ENCODE measurements around the gene ADCY2.

Gene ADCY2

GRCh38 chr5:7754490-7754889 lies 358.6 kb downstream of the ADCY2 start:
- DNase-seq: no peak

GRCh38 chr5:7754997-7755596 lies 359.2 kb downstream of the ADCY2 start:
- no peak for DNase-seq

GRCh38 chr5:7755958-7756357 lies 360.0 kb downstream of the ADCY2 start:
- DNase-seq: no peak

GRCh38 chr5:7756453-7756852 lies 360.5 kb downstream of the ADCY2 start:
- DNase-seq: no peak

DNA sequence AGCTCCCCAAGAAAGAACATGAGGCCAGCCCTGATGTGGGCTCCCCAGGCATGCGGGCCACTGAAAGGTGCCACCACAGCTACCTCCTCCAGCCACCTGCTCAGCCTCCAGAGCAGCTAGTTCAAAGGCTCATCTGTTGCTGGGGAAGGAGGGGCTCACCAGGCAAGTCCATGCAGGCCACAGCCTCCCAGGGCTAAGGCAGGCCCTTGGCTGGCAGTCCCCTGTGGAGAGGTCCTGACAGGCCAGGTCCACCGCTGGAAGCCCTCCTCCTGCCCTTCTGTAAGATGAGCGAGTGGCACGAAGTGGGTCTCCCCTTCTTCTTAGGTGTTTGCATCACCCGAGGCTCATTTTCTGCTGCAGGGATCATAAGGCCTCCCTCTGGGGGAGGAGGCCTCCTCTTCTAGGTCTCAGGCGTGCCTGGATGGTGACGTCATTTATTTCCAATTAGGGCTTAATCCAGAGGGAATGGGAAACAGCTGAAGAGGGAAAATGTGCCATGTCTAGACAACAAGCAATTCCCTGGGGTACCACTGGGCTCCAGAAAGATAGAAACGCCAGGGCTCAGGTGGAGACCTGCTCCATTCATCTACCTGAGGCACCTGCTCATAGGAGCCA lies 363.4 kb downstream of the ADCY2 start:
- no peak for DNase-seq

GRCh38 chr5:7759951-7760580 lies 364.1 kb downstream of the ADCY2 start:
- no peak for DNase-seq

- no peak for DNase-seq
Observed at GRCh38 chr5:7762267-7762666, 366.3 kb downstream of the ADCY2 start.

DNA sequence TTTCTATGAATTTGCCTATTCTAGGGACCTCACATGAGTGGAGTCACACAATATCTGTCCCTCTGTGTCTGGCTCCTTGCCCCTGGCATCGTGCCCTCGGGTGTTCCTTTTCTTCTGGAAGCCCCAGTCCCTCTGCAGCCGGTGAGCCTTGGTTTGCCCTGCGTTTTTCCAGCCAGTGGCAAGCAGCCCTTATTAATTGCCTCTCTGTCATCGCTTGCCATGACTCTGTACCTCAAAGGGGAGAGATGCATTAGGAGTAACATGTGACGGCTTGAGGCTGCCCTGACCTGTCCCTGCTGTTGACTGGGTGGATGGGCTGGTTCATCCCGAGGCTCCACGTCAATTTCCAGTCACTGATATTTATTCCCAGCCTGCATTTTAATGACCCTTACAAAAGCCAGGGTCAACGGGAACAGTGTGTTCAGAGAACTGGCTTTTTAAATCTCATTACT lies 367.7 kb downstream of the ADCY2 start:
- DNase-seq: no peak

- no peak for DNase-seq
Observed at GRCh38 chr5:7764452-7764851, 368.5 kb downstream of the ADCY2 start.

DNA sequence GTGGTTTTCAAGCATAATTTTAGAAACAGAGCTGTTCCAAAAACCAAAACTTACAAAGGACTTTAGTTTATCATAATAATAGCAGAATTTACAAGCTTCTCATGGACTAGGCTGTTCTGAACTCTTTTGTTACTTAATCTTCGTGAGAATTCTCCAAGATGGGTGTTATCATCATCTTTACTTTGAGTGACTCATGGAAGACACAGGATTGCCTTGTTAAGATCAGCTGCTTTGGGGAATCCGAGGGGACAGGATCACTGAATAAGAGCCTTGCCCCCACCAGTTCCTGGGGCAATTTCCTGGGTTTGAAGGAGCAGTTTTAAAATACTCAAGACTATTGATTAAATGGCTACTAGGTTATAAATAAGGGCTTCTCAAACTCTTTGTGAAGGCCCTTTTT lies 374.5 kb downstream of the ADCY2 start:
- no peak for DNase-seq

- no peak for DNase-seq
Observed at GRCh38 chr5:7772141-7772540, 376.2 kb downstream of the ADCY2 start.

DNA sequence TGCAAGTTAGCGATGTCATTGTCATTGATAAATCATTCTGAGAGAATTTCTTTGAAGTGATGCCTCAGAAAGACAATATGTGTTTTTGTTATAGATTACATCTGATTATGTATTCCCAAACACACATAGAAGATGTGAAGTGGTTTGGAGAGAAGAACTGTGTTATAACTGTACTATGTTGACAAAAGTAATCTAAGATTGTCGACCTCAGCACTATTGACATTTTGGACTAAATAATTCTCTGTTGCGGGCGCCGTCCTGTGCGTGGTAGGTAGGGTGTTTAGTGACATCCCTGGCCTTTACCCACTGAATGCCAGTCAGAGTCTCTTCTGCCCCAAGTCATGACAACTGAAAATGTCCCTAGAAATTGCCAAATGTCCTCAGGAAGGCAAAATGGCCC lies 377.2 kb downstream of the ADCY2 start:
- no peak for DNase-seq

DNA sequence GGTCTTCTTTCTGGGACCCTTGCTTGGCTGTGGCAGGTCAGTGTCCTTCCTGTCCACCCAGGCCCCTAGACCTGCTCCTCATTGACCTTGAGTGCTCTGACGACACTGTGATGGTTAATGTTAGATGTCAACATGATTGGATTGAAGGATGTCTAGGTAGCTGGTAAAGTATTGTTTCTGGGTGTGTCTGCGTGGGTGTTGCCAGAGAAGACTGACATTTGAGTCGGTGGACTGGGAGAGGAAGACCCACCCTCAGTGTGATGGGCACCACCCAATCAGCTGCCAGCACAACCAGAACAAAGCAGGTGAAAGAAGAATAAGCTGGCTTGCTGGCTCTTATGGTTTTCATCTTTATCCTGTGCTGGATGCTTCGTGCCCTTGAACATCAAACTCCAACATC lies 380.5 kb downstream of the ADCY2 start:
- DNase-seq: no peak

- DNase-seq: no peak
Observed at GRCh38 chr5:7779019-7780005, 383.4 kb downstream of the ADCY2 start.

GRCh38 chr5:7781899-7782298 lies 386.0 kb downstream of the ADCY2 start:
- DNase-seq: no peak

DNA sequence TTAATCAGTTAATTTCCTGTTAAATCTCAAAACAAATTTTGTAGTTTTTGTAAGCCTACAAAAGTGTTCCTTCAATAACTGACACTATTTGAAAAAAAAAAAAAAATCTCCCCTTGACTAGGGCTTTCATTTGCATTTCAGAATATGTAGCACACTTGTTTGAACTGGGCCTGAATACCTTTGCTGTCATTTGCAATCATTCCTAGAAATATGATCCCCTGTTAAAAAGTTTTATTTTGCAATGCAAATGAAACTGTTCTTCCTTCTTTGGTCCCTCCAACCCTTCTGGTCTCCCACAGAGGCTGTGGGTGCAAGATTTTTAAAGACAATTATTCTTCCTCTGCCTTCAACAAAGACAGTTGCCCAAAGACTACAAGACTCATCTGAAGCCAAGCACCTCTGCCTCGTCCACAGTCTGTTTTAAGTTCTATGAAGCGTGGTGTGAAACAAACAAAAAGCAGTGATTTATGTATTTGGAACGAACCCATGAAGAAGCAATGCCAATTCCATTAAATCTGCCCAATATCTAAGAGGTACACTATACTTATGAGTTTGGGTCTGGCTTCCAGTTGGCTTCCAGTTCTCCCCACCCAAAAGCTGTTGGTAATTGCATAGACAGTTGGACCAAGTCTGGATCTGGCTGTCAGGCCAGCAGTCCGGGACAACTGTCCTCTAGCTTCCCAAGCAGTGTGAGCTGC lies 388.9 kb downstream of the ADCY2 start:
- no peak for DNase-seq

DNA sequence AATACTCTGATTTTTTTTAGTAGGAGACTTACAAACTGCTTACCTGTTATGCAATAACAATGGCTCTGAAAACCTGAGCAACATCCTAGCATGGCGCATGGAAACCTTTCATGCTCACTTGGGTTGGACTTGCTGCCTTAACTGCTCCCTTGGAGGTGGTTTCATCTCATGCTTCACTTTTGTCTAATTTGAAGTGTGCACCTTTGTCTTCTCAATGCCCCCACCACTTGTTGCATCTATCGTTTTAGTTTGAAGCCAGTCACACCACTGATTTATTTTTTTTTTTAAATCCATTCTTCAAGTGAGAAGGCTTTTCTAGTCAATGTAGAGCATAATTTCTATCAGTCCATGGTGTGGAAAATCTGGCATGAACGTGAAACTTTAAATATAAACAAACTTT lies 391.8 kb downstream of the ADCY2 start:
- no peak for DNase-seq

DNA sequence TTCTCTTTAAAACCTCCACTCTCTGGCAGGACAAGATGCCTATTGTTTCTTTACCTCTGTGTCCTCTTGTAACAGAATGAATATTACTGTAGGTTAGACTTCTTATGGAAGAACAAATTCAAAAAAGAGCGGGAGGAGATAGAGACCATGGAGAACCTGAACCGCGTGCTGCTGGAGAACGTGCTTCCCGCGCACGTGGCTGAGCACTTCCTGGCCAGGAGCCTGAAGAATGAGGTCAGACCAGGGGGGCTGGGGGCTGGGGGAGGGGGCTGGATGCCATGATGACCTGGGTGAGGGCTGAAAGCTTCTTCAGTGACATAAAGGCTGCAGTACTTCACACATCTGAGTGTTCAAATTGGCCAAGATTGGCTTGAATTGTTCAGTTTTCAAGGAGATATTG lies 393.6 kb downstream of the ADCY2 start:
- DNase-seq: no peak

GRCh38 chr5:7793895-7794294 lies 398.0 kb downstream of the ADCY2 start:
- DNase-seq: no peak

DNA sequence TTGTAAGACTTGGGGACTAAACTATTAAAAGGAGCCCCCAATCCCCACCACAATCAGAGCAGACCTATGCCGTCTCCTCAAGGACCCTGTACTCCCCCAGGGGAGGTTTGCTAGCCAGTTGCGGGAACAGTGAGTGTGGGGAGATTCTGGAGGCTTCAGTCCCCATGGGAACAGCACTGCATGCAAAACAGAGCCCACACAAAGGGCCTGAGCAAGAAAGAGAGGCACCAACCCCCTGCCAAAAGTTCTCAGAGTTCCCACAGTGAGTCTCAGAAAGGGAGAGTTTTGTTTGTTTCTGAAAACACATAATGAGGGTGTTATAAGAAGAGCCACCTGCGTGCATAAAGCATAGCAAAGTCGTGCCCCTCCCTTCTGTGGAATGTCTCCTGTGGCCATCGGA lies 398.4 kb downstream of the ADCY2 start:
- no peak for DNase-seq

- no peak for DNase-seq
Observed at GRCh38 chr5:7794823-7795222, 398.9 kb downstream of the ADCY2 start.

DNA sequence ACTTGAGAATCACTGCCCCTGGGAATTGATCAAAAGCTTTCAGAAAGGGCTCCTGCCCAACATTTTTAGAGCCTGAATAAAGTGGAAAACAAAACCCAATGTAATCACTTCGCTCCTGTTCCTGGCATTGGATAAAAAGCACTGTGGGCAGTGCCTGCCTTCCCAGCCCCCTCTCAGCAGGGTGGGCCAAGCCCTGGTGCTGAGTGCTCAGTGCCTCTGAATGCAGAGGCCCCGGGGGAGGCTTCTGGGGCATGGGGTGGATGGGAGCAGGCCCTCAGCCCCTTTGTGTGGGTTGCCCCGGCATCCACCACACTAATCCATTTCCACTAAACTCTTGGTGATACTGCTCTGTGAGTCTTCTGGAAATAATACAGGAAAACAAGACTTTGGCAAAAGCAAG lies 399.4 kb downstream of the ADCY2 start:
- DNase-seq: no peak
